GM23248 (cell line): ENCODE results near the gene CD86.

Source experiments
- EZH2 ChIP-seq: fragments of 200-600 bp; sonication (generic); IDR thresholded peaks from 2 replicates; pipeline ENCODE4 v1.6.1; 2018; ENCODE audit warnings: antibody characterized with exemption, mild to moderate bottlenecking; ENCODE audit not compliant: insufficient read depth, poor library complexity, severe bottlenecking
- EZH2phosphoT487 ChIP-seq: fragments of 200-600 bp; sonication (generic); IDR thresholded peaks from 2 replicates; pipeline ENCODE4 v1.6.1; 2018; ENCODE audit warnings: antibody characterized with exemption, moderate library complexity, mild to moderate bottlenecking, low read depth; ENCODE audit not compliant: insufficient read depth

DNA sequence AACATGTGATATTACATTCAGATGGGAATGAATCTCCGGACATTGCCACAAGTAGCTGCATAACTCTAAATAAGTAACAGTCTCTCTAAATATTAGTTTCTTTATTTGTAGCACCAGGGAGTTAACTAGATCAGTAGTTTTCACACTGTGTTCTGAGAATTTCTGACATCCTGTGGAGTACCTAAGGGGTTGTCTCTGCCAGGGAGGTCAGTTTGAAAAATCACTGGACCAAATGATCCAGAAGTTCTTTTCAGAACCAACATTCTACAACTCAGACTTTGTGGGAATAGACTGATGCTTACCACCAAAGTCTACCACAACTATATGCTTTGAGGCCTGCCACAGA is 24.1 kb upstream of the CD86 start:
- TF ChIP-seq EZH2phosphoT487 (no peak), EZH2 (no peak)
